NCI-H82 treated with DMSO at 0.1 percent for 48 hours (cell line): ENCODE measurements around the gene SV2C.
A peak's percentile ranks its signal among the peaks of the same experiment; 100 is the strongest.
"Not testable (repeated sequence)": the region's sequence is repeated elsewhere in the genome, so short reads cannot be mapped to it uniquely, and the experiment has no call there.

Experiments used
- DNase-seq: peaks from one replicate; lab custom pipeline; 2025; ENCODE audit not compliant: unreplicated experiment; lab: John Stamatoyannopoulos, UW

SV2C gene, protein sequence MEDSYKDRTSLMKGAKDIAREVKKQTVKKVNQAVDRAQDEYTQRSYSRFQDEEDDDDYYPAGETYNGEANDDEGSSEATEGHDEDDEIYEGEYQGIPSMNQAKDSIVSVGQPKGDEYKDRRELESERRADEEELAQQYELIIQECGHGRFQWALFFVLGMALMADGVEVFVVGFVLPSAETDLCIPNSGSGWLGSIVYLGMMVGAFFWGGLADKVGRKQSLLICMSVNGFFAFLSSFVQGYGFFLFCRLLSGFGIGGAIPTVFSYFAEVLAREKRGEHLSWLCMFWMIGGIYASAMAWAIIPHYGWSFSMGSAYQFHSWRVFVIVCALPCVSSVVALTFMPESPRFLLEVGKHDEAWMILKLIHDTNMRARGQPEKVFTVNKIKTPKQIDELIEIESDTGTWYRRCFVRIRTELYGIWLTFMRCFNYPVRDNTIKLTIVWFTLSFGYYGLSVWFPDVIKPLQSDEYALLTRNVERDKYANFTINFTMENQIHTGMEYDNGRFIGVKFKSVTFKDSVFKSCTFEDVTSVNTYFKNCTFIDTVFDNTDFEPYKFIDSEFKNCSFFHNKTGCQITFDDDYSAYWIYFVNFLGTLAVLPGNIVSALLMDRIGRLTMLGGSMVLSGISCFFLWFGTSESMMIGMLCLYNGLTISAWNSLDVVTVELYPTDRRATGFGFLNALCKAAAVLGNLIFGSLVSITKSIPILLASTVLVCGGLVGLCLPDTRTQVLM

GRCh38 chr5:76082772-76083554 lies at the start of gene SV2C:
TSS of gene SV2C (plus strand) at chr5:76083383. CDS start at chr5:76131751, 48,368 bp downstream.
- DNase-seq, result no peak

DNA sequence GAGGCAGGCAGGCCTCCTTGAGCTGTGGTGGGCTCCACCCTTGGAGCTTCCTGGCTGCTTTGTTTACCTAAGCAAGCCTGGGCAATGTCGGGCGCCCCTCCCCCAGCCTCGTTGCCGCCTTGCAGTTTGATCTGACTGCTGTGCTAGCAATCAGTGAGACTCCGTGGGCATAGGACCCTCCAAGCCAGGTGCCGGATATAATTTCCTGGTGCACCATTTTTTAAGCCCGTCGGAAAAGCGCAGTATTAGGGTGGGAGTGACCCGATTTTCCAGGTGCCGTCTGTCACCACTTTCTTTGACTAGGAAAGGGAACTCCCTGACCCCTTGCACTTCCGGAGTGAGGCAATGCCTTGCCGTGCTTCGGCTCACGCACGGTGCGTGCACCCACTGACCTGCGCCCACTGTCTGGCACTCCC lies 45.4 kb upstream of the SV2C start:
- not testable (repeated sequence) for DNase-seq

DNA sequence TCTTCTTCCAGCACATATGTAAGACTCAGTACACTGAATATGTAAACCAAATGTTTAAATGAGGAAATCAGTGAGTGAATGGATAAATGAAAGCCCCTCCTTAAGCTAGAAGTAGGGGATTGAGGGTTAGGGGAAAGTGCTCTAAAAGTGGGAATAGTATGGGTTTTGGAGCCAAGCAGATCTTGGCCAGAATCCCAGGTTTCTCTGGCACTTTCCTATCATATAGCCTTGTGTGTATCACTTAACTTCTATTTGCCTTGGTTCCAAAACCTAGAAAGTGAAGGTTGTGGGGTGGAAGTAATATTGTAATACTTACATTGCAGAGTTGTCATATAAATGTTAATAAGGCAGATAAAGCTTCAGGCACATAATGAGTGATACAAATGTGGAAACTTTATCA lies 45.0 kb upstream of the SV2C start:
- DNase-seq, result no peak

- DNase-seq, result no peak
Observed at GRCh38 chr5:76040806-76041205, 42.4 kb upstream of the SV2C start.

GRCh38 chr5:76041863-76042262 lies 41.3 kb upstream of the SV2C start:
- no peak for DNase-seq

DNA sequence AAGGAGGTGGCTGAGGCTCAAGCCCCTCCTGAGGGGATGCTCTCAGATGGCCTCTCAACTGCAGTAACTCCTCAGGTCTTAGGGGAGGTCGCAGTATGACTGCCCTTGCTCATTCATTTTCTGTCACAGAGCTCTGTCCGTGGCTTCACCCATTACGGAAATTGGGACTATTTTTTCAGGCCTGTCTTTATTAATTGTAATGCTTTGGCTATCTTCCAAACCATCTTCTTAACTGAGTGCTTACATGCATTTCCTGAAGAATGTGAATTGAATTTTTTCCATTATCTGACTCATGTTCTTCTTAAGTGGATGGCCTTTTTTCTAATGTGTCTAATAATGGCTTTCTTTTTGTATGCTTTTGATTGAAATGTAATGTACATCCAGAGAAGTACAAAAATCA lies 36.4 kb upstream of the SV2C start:
- DNase-seq, result no peak

DNA sequence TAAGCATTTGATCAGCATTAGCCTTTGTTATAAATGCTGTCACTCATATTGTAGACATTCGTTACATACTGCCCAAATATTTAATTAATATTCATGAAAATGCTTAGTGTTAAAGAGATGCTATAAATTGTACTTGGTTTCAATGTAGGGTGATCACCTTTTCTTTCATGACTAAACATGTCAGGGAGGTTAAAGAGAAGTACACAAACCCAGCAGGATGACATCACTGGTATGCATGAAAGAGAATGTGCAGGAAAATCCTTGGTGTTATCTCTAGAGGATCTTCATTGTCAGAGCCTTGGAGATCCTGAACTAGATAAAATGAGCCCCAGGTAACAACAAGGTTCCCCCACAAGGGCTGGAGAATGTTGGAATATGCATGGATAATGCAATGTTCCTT lies 33.0 kb upstream of the SV2C start:
- no peak for DNase-seq

DNA sequence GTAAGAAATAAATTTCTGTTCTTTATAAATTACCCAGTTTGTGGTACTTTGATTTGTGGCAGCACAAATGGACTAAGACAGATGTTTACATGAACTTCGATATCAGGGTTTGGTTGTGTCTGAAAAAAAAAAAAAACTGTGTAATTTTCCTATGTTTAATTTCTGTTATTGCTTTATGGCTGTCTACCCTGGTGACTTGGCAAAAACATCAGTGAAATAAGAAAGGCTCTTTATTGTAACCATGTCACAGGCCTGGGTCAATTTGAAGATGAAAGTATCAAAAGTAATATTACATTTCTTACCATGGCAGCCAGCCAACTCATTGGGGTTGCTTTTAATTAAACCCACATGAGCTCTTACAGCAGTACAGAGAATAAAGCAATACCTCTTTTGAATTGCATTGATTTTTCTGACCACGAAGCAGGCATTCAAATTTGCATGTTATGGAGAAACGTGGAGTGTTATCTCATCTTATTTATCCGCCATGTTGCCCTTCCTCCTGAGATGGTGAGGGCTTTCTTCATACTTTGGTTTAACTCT lies 20.6 kb upstream of the SV2C start:
- DNase-seq, result no peak

DNA sequence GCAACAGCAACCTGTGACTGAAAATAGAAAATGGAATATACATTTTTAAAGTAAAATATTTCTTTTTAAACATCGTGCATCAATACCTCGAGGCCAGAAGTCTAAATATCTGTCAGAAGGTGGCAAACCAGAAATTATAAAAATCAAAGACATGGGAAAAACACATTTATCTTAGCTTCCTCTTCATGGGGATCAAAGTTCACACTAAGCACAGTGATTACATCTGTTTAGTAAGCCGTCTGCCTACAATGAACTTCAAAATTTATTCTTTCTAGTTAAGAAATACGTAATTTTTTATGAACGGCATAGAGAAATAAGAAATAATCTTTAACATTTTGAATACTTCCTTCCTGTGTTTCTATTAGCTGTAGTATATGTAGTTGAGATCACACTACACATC lies 17.9 kb upstream of the SV2C start:
- no peak for DNase-seq

- no peak for DNase-seq
Observed at GRCh38 chr5:76069061-76069735, 14.0 kb upstream of the SV2C start.

DNA sequence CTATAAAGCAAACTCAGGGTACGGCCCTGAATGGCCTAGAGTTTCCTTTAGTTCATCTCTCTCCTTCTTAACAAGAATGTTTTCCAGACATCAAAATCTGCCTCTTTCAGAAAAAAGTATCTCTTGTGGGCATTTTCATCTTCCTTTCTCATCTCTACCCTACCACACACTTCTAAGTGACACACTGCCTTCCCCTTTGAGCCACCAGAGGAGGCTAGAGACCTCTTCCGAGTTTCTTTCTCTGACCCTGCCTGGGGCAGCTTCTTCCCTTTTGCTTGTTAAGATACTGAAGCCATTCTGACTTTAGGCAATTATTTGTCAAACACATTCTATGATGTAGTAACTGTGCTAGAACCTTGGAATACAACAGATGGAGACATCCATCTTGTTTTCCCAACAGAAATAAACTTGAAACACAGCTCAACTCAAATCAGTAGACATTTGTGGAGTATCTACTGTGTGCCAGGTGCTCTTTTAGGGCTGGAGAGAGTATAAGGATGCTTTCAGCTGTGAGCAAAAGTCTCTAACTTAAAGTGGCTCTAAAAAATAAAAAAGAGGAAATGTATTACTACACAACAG lies 8.6 kb upstream of the SV2C start:
- DNase-seq, result peak; percentile 28

- no peak for DNase-seq
Observed at GRCh38 chr5:76081811-76082771, 1.1 kb upstream of the SV2C start.

DNA sequence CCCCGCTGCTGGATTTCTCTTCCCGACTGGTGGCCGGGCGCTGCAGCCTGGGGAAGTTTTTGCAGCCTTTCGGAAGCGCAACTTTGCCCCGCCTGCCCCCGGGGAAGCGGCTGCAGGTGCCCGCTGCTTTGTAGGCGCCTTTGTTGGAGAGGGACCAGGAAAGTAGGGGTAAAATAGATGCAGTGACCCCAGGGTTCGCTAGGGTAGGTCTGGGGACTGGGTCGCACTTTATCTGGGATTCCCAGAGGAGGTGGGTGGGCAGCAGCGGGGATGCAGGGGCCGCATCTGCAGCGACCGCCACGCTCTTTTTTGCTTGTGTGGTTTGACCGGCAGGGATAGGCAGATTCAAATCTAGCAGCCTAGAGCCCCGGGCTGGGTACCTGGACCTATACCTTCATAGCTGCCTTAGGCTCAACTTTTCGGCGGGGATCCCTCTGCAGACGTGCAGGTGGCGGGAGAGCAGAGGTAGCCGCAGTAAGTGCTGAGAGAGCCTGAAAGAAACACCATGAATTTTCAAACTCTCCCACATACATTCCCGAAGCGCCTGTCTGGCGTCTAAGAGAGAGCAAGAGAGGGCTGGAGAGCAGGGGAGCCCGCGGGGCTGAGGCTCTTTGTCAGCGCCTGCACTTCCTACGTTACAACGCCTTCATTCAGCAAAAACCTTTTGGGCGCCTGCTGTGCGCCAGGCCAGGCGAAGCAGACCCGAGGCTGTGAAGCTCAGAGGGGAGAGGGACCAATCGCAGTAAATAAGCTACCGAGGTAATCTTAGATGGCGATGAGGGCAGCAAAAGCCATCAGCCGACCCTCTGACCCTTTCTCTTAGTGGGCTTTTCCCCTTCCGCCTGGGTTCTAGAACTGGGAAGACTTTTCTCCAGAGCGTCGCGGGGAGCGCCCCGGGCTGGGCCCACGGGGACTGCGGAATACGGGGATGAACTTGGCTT lies 642 bp downstream of the SV2C start:
- DNase-seq, result no peak

GRCh38 chr5:76084496-76085242 lies 1.5 kb downstream of the SV2C start:
- DNase-seq, result peak; percentile 33

- no peak for DNase-seq
Observed at GRCh38 chr5:76085243-76085579, 2.0 kb downstream of the SV2C start.

- DNase-seq, result peak; percentile 35
Observed at GRCh38 chr5:76086095-76086494, 2.9 kb downstream of the SV2C start.

DNA sequence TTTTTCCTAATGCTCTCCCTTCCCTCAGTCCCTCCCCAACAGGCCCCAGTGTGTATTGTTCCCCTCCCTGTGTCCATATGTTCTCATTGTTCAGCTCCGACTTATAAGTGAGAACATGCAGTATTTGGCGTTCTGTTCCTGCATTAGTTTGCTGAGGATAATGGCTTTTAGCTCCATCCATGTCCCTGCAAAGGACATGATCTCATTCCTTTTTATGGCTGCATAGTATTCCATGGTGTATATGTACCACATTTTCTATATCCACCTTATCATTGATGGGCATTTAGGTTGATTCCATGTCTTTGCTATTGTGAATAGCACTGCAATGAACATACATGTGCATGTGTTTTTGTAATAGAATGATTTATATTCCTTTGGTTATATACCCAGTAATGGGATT lies 6.0 kb downstream of the SV2C start:
- DNase-seq, result not testable (repeated sequence)

DNA sequence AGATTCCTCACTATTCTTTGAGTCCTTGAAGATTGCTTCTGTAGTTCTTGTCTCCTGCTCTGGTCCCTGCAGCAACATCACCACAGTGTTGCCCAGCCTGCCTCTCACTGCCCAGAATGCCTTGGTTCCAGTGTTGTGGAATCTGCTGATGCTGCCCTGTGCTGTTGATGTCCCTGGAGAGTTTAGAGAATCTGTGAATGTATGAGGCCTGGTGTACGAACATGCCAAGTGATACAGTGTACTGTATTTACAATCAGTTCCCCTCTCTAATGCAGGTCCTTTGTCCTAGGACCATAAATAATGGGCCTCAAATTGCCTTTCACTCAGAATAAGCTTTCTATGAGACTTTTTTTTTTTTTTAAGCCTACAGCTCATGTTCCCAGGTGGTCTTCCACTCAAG lies 8.2 kb downstream of the SV2C start:
- DNase-seq, result no peak
